Osteoblast (primary cell): ENCODE measurements around the gene ARMH4. TPM values are rescaled to one million over a fixed set of nuclear protein-coding genes. Genes with fewer than 3 reads are reported as not detected.

Experiments
- DNase-seq: peaks from one replicate; pipeline ENCODE4 v3.0.0; 2011; ENCODE audit warnings: low spot score, mixed read lengths; ENCODE audit not compliant: insufficient read length; ENCODE audit errors: missing footprints
- H2AFZ ChIP-seq: 2 replicates; pipeline ENCODE4 v1.6.0; 2011; ENCODE audit warnings: mild to moderate bottlenecking, low read length
- H3K27ac ChIP-seq: 2 replicates; pipeline ENCODE4 v1.5.1; 2011; ENCODE audit warnings: mild to moderate bottlenecking, low read depth, low read length, moderate library complexity
- H3K27me3 ChIP-seq: 2 replicates; pipeline ENCODE4 v1.6.0; 2012; ENCODE audit warnings: mild to moderate bottlenecking, control low read depth, inconsistent platforms, low read length, moderate library complexity; ENCODE audit not compliant: insufficient read depth
- H3K36me3 ChIP-seq: 2 replicates; pipeline ENCODE4 v1.5.1; 2011; ENCODE audit warnings: mild to moderate bottlenecking, low read length, control low read depth, moderate library complexity; ENCODE audit not compliant: insufficient read depth
- H3K4me1 ChIP-seq: 2 replicates; pipeline ENCODE4 v1.5.1; 2011; ENCODE audit warnings: mild to moderate bottlenecking, low read length, control low read depth, moderate library complexity; ENCODE audit not compliant: insufficient read depth
- H3K4me2 ChIP-seq: 2 replicates; pipeline ENCODE4 v1.6.0; 2011; ENCODE audit warnings: mild to moderate bottlenecking, low read length; ENCODE audit not compliant: insufficient read depth
- H3K4me3 ChIP-seq: fragments of 200-600 bp; sonication (generic); 3 replicates; pipeline ENCODE4 v1.5.1; 2012; ENCODE audit warnings: mild to moderate bottlenecking, low read length, inconsistent platforms; ENCODE audit not compliant: insufficient read depth
- H3K79me2 ChIP-seq: 2 replicates; pipeline ENCODE4 v1.6.0; 2012; ENCODE audit warnings: mild to moderate bottlenecking, low read length, control low read depth, inconsistent platforms; ENCODE audit not compliant: insufficient read depth
- H3K9me3 ChIP-seq: 2 replicates; pipeline ENCODE4 v1.5.1; 2011; ENCODE audit warnings: low read depth, low read length, control low read depth
- H4K20me1 ChIP-seq: 2 replicates; pipeline ENCODE4 v1.6.0; 2012; ENCODE audit warnings: mild to moderate bottlenecking, low read length, control low read depth; ENCODE audit not compliant: insufficient read depth
- total RNA-seq: library from RNA; depleted of rRNA; stranded (reverse); fragments of >200 nt; gene quantifications from 2 replicates; pipeline ENCODE4 v1.2.3, GENCODE V29; 2012
- TF ChIP-seq, protein P1 (sequence below): IDR thresholded peaks from 2 replicates; pipeline ENCODE4 v1.5.1; 2011; ENCODE audit warnings: mild to moderate bottlenecking, low read depth, low read length, moderate library complexity; ENCODE audit errors: extremely low read depth

Gene ARMH4
- total RNA-seq, 1 donor, result 10.9 TPM

DNA sequence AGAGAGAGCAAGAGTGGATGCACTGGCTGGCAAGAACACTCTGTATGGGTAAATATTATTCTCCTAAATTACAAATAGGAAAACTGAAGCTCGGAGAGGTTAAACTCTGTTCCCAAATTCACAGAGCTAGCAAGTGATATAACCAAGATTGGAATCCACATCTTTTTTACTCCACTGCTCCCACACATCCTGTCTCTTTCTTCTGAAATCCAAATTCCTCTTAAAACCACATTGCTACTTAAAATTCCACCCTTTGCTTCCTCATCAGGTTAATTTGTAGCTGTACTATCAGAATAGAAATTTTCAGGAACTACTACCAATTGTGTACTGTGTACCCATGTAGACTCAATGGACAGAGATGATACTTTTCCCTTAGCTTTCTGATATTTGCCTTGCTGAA, 74.4 kb downstream of the ARMH4 start:
- DNase-seq, result no peak
- Histone ChIP-seq H3K27me3 (no peaks in the 10 kb centered on the region), H3K4me1 (peaks cover 33% of the 10 kb centered on the region), H3K9me3 (no peaks in the 10 kb centered on the region), H2AFZ (no peak overlapping the region), H3K27ac (peak overlapping the region; percentile 67), H3K36me3 (no peaks in the 10 kb centered on the region), H3K79me2 (no peaks in the 10 kb centered on the region), H3K4me2 (peak overlapping the region; percentile 24), H4K20me1 (no peaks in the 10 kb centered on the region), H3K4me3 (no peak overlapping the region)
- TF ChIP-seq, protein P1, sequence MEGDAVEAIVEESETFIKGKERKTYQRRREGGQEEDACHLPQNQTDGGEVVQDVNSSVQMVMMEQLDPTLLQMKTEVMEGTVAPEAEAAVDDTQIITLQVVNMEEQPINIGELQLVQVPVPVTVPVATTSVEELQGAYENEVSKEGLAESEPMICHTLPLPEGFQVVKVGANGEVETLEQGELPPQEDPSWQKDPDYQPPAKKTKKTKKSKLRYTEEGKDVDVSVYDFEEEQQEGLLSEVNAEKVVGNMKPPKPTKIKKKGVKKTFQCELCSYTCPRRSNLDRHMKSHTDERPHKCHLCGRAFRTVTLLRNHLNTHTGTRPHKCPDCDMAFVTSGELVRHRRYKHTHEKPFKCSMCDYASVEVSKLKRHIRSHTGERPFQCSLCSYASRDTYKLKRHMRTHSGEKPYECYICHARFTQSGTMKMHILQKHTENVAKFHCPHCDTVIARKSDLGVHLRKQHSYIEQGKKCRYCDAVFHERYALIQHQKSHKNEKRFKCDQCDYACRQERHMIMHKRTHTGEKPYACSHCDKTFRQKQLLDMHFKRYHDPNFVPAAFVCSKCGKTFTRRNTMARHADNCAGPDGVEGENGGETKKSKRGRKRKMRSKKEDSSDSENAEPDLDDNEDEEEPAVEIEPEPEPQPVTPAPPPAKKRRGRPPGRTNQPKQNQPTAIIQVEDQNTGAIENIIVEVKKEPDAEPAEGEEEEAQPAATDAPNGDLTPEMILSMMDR, result no peak

DNA sequence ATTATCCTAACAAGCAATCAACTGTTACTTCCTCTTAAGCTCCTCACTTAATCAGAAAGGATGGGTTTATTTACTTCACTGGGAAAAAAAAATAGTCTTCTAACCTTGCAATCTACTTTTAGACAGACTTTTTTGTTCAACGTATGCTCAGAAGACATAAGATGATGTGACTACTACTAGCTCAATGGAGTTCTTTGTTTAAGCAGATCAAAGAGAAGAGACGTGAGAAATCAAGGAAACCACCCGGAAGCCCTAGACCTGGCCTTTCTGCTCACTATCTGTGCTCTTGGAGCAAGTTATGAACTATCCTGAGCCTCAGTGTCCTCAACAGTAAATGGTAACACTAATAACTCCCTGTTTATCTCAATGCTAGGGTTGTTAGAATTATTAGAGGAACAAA, 78.5 kb downstream of the ARMH4 start:
- Histone ChIP-seq H3K79me2 (no peaks in the 10 kb centered on the region), H3K9me3 (no peaks in the 10 kb centered on the region), H3K27me3 (no peaks in the 10 kb centered on the region), H3K4me2 (no peak overlapping the region), H3K4me1 (peaks cover 17% of the 10 kb centered on the region), H3K4me3 (no peak overlapping the region), H2AFZ (no peak overlapping the region), H4K20me1 (no peaks in the 10 kb centered on the region), H3K36me3 (no peaks in the 10 kb centered on the region), H3K27ac (no peak overlapping the region)
- no peak for DNase-seq
- TF ChIP-seq, protein P1, result no peak

DNA sequence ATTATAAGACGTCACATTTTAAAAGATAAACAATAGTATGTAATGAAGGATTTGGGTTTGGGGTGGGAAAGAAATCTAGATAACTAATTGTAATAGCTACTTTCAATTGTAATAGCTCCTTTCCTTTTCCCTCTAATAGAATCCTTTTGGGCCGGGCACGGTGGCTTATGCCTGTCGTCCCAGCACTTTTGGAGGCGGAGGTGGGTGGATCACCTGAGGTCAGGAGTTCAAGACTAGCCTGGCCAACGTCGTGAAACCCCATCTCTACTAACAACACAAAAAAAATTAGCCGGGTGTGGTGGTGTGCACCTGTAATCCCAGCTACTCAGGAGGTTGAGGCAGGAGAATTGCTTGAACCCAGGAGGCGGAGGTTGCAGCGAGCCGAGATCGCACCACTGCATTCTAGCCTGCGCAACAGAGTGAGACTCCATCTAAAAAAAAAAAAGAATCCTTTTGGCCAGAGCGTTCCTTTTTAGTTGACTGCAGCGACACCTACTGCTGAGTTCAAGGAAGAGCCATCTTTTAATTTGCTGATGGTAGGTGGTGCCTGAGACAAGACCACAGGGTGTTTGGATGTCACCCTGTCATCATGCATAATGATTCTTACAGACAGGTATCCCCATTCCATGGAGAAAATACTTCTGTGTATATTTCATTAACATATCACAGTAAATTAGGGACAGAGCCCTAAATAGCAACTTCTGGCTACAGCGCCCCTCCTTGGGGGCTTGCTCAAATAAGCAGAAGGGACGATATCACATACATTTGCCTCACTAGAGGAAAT, 79.5 kb downstream of the ARMH4 start:
- H4K20me1 ChIP-seq, result no peaks in the 10 kb centered on the region
- H3K4me2 ChIP-seq, result peak overlapping the region; percentile 57
- H3K4me1 ChIP-seq, result peaks cover 7% of the 10 kb centered on the region
- H2AFZ ChIP-seq, result no peak overlapping the region
- no peaks in the 10 kb centered on the region for H3K9me3 ChIP-seq
- H3K79me2 ChIP-seq, result no peaks in the 10 kb centered on the region
- H3K36me3 ChIP-seq, result no peaks in the 10 kb centered on the region
- no peaks in the 10 kb centered on the region for H3K27me3 ChIP-seq
- TF ChIP-seq, protein P1, result peak; percentile 70
- H3K27ac ChIP-seq, result no peak overlapping the region
- H3K4me3 ChIP-seq, result no peak overlapping the region
- peak; percentile 58 for DNase-seq

DNA sequence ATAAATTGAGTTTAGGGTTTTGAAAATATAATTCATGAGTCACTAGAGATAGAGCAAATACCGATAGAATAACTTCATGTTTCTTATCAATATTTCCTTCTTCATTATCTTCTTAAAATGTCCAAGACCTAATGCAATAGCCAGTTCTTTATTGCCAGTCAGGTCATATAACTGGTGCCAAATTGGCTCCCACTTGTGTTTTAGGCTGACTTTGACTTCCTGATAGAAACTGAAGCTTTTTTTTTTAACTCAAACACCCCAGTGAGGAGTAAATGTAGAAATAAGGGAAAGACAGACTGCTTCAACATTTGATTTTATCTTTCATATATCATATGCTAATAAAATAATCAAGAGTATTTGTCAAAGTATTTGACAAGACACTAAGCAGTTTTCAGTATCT, 80.7 kb downstream of the ARMH4 start:
- Histone ChIP-seq H3K4me3 (no peak overlapping the region), H3K9me3 (no peaks in the 10 kb centered on the region), H3K27ac (no peak overlapping the region), H3K4me2 (no peak overlapping the region), H2AFZ (no peak overlapping the region), H3K4me1 (no peaks in the 10 kb centered on the region), H3K36me3 (no peaks in the 10 kb centered on the region), H3K79me2 (no peaks in the 10 kb centered on the region), H4K20me1 (no peaks in the 10 kb centered on the region), H3K27me3 (no peaks in the 10 kb centered on the region)
- no peak for DNase-seq
- TF ChIP-seq, protein P1, result no peak
